Ascending aorta (tissue), 2 donors: ENCODE data around the gene VTI1A. TPM values are rescaled to one million over a fixed set of nuclear protein-coding genes. Genes with fewer than 3 reads are reported as not detected.

Experiments used
- DNase-seq, 2 donors: peaks; one replicate each; pipeline ENCODE4 v3.0.0-alpha.2; 2019; ENCODE audit warnings: low spot score in 2 of 2
- H3K27ac ChIP-seq, 2 donors: fragments of 200-600 bp; sonication (generic); one replicate each; pipeline ENCODE4 v1.5.1; 2016 to 2017; ENCODE audit warnings: mild to moderate bottlenecking in 1 of 2
- H3K27me3 ChIP-seq: fragments of 200-600 bp; sonication (generic); one replicate; pipeline ENCODE4 v1.5.1; 2017
- H3K36me3 ChIP-seq, 2 donors: fragments of 200-600 bp; sonication (generic); one replicate each; pipeline ENCODE4 v1.5.1; 2016
- H3K4me1 ChIP-seq, 2 donors: fragments of 200-600 bp; sonication (generic); one replicate each; pipeline ENCODE4 v1.5.1; 2016 to 2017; ENCODE audit warnings: mild to moderate bottlenecking in 1 of 2
- H3K4me3 ChIP-seq, 2 donors: fragments of 200-600 bp; sonication (generic); one replicate each; pipeline ENCODE4 v1.5.1; 2016 to 2017; ENCODE audit warnings: mild to moderate bottlenecking in 1 of 2
- H3K9me3 ChIP-seq, 2 donors: fragments of 200-600 bp; sonication (generic); one replicate each; pipeline ENCODE4 v1.5.1; 2016
- CTCF ChIP-seq, 3 experiments: fragments of 200-600 bp in 2 of 3; fragments of 450-650 bp in 1 of 3; sonication (generic) in 2 of 3; IDR thresholded peaks; one replicate each; pipeline ENCODE4 v1.5.1; 2016 to 2019; ENCODE audit warnings: antibody characterized with exemption in 3 of 3, mild to moderate bottlenecking in 1 of 3, moderate library complexity in 1 of 3
- intact Hi-C: fragments of 100-400 bp; cut with DNase I; formaldehyde crosslinking; loops from one replicate; pipeline ENCODE4 v1.15.1; 2023
- total RNA-seq: library from RNA; depleted of rRNA; stranded (reverse); fragments of >200 nt; gene quantifications from one replicate; pipeline ENCODE4 v1.1.0, GENCODE V29; 2016

The VTI1A gene
- total RNA-seq, 1 donor from 2014 or later: 32.5 TPM

GRCh38 chr10:112465299-112465883 lies 18.4 kb downstream of the VTI1A start:
- no peak for TF ChIP-seq CTCF (IDR thresholded peaks at IDR 0.05)
- intact Hi-C loops: no loop called here
- H3K4me1 ChIP-seq: no peaks in the 10 kb centered on the region

GRCh38 chr10:112466802-112467201 lies 19.8 kb downstream of the VTI1A start:
- H3K27me3 ChIP-seq: no peaks in the 10 kb centered on the region
- H3K4me3 ChIP-seq: no peak overlapping the region
- no peaks in the 10 kb centered on the region for H3K9me3 ChIP-seq
- intact Hi-C loops: no loop called here
- TF ChIP-seq CTCF (IDR thresholded peaks at IDR 0.05): no peak
- DNase-seq: no peak
- H3K4me1 ChIP-seq: peaks cover 0 to 3% of the 10 kb centered on the region in 2 donors
- peaks cover 6 to 36% of the 10 kb centered on the region in 2 donors for H3K36me3 ChIP-seq
- no peak overlapping the region for H3K27ac ChIP-seq

More at GRCh38 chr10:112465299-112465883, 18.4 kb downstream of the VTI1A start:
- Histone ChIP-seq H3K27me3 (no peaks in the 10 kb centered on the region), H3K4me3 (no peak overlapping the region), H3K9me3 (no peaks in the 10 kb centered on the region), H3K27ac (no peak overlapping the region), H3K36me3 (peaks cover 6 to 46% of the 10 kb centered on the region in 2 donors)
- DNase-seq: no peak

GRCh38 chr10:112467541-112468075 lies 20.6 kb downstream of the VTI1A start:
- Histone ChIP-seq H3K4me3 (no peak overlapping the region), H3K27me3 (no peaks in the 10 kb centered on the region), H3K36me3 (peaks cover 6 to 36% of the 10 kb centered on the region in 2 donors), H3K9me3 (no peaks in the 10 kb centered on the region), H3K4me1 (peaks cover 0 to 3% of the 10 kb centered on the region in 2 donors), H3K27ac (no peak overlapping the region)
- intact Hi-C loops: no loop called here
- no peak for DNase-seq
- TF ChIP-seq CTCF (IDR thresholded peaks at IDR 0.05): no peak

GRCh38 chr10:112471878-112472487 lies 25.0 kb downstream of the VTI1A start:
- Histone ChIP-seq H3K27me3 (no peaks in the 10 kb centered on the region), H3K4me1 (peaks cover 0 to 3% of the 10 kb centered on the region in 2 donors), H3K27ac (peak overlapping the region; percentile 18 to 46), H3K4me3 (no peak overlapping the region), H3K36me3 (peaks cover 0 to 10% of the 10 kb centered on the region in 2 donors), H3K9me3 (no peaks in the 10 kb centered on the region)
- intact Hi-C loops: loop anchor here (5.0 kb wide), 1 partner anchor 1050 kb away; no protein-coding TSS in a partner anchor
- TF ChIP-seq CTCF (IDR thresholded peaks at IDR 0.05): peak; percentile 38 to 75 (median 64)
- no peak for DNase-seq

GRCh38 chr10:112475575-112476218 lies 28.7 kb downstream of the VTI1A start:
- intact Hi-C loops: loop anchor here (5.0 kb wide), 1 partner anchor 912 kb away; no protein-coding TSS in a partner anchor
- TF ChIP-seq CTCF (IDR thresholded peaks at IDR 0.05): peak in 1 of 3 experiments; percentile 50
- no peak for DNase-seq
- Histone ChIP-seq H3K9me3 (no peaks in the 10 kb centered on the region), H3K27ac (no peak overlapping the region), H3K27me3 (no peaks in the 10 kb centered on the region), H3K4me1 (peaks cover 0 to 3% of the 10 kb centered on the region in 2 donors), H3K4me3 (no peak overlapping the region), H3K36me3 (no peaks in the 10 kb centered on the region)
